K562 (cell line): Measurements from ENCODE around the gene SAPCD1. TPM values are rescaled to one million over a fixed set of nuclear protein-coding genes. Genes with fewer than 3 reads are reported as not detected.

Experiments
- FOXA1 ChIP-seq: fragments of 450-650 bp; IDR thresholded peaks from 2 replicates; pipeline ENCODE4 v1.6.1; 2016; ENCODE audit warnings: mild to moderate bottlenecking, borderline replicate concordance
- FOXO4 ChIP-seq: fragments of 450-650 bp; formaldehyde crosslinking; IDR thresholded peaks from 2 replicates; pipeline ENCODE4 v1.4.0; 2020; ENCODE audit warnings: mild to moderate bottlenecking, moderate library complexity
- HMGXB4 ChIP-seq: sonication (generic); formaldehyde crosslinking; IDR thresholded peaks from 2 replicates; pipeline ENCODE4 v1.8.1; 2023; ENCODE audit warnings: mild to moderate bottlenecking, missing genetic modification reagents
- HNRNPL ChIP-seq: fragments of 200-400 bp; formaldehyde crosslinking; IDR thresholded peaks from 2 replicates; pipeline ENCODE4 v1.6.1; 2017; ENCODE audit warnings: low read depth, mild to moderate bottlenecking, low read length
- MITF ChIP-seq: IDR thresholded peaks from 2 replicates; pipeline ENCODE4 v1.6.1; 2014; ENCODE audit warnings: antibody characterized with exemption
- NFATC3 ChIP-seq: fragments of 450-650 bp; IDR thresholded peaks from 2 replicates; pipeline ENCODE4 v1.6.1; 2017; ENCODE audit warnings: mild to moderate bottlenecking
- RFX1 ChIP-seq: fragments of 450-650 bp; IDR thresholded peaks from 2 replicates; pipeline ENCODE4 v1.6.1; 2016; ENCODE audit warnings: mild to moderate bottlenecking, moderate library complexity
- STAT6 ChIP-seq: sonication (generic); formaldehyde crosslinking; IDR thresholded peaks from 2 replicates; pipeline ENCODE4 v1.8.1; 2023; ENCODE audit warnings: mild to moderate bottlenecking, missing genetic modification reagents
- ZHX1 ChIP-seq: fragments of 150-350 bp; conservative IDR thresholded peaks from 2 replicates; pipeline ENCODE4 v1.6.1; 2014; ENCODE audit warnings: low read length
- ZNF239 ChIP-seq: fragments of 250-450 bp; sonication (Bioruptor Pico); IDR thresholded peaks from 2 replicates; pipeline ENCODE4 v1.4.0; 2020; ENCODE audit warnings: mild to moderate bottlenecking
- ZNF316 ChIP-seq: fragments of 450-650 bp; IDR thresholded peaks from 2 replicates; pipeline ENCODE4 v1.6.1; 2016
- ZNF561 ChIP-seq: fragments of 450-650 bp; formaldehyde crosslinking; conservative IDR thresholded peaks from 2 replicates; pipeline ENCODE4 v1.4.0; 2020; ENCODE audit warnings: mild to moderate bottlenecking, moderate library complexity
- ZNF57 ChIP-seq: fragments of 450-650 bp; formaldehyde crosslinking; IDR thresholded peaks from 2 replicates; pipeline ENCODE4 v1.4.0; 2020; ENCODE audit warnings: mild to moderate bottlenecking, moderate library complexity
- ZNF695 ChIP-seq: fragments of 450-650 bp; formaldehyde crosslinking; IDR thresholded peaks from 2 replicates; pipeline ENCODE4 v1.4.0; 2020; ENCODE audit warnings: mild to moderate bottlenecking, moderate library complexity
- polyA plus RNA-seq, 8 experiments: library from polyadenylated mRNA; depleted of rRNA in 4 of 8; stranded (reverse) in 5 of 8; unstranded in 3 of 8; fragments of >200 nt; fragmentation: Nextera tagmentation in 2 of 8; fragmentation: Illumina TruSeq in 1 of 8; extraction: Ambion mirVana in 2 of 8; extraction: Trizol in 1 of 8; gene quantifications; 2 replicates each; pipeline versions ENCODE4 v1.2.1 to v1.2.3, GENCODE V29; 2011 to 2014; ENCODE audit warnings: inconsistent platforms in 1 of 8, missing spikeins in 1 of 8
- total RNA-seq, 7 experiments: library from RNA; depleted of rRNA in 6 of 7; stranded (reverse); fragments of >200 nt in 6 of 7; fragmentation: Illumina TruSeq in 2 of 7; extraction: Trizol in 2 of 7; gene quantifications; 2 replicates each; pipeline versions ENCODE4 v1.2.1 to v1.2.3, GENCODE V29; 2011 to 2021; ENCODE audit warnings: low replicate concordance in 1 of 7

SAPCD1 gene
- total and polyA plus RNA-seq, 9 of the 15 experiments (the other 6 are each of a cell fraction or from before 2014, with no cell fraction given): 2.6 to 30.2 (median 7.4) TPM

GRCh38 chr6:31737991-31738979 is 24.2 kb upstream of the SAPCD1 start (continued):
- TF ChIP-seq MITF: no peak
- TF ChIP-seq ZNF561 (CRISPR knock-in tag): no peak; the same call in 1 of the 2 replicates
- TF ChIP-seq ZNF695 (CRISPR knock-in tag): no peak
- 0 out of 2 replicates have a peak, but pooled peaks have one; percentile 30 for TF ChIP-seq HMGXB4 (CRISPR knock-in tag)
- TF ChIP-seq ZNF57 (CRISPR knock-in tag): peak; percentile 63
- peak; percentile 82 for TF ChIP-seq FOXO4 (CRISPR knock-in tag)
- 0 out of 2 replicates have a peak, but pooled peaks have one; percentile 37 for TF ChIP-seq HNRNPL
- peak; percentile 13; the same call in 1 of the 2 replicates for TF ChIP-seq ZNF316
- TF ChIP-seq FOXA1: no peak
- no peak for TF ChIP-seq RFX1
- TF ChIP-seq NFATC3: peak; percentile 32
- peak; percentile 63 for TF ChIP-seq ZNF239 (CRISPR knock-in tag)
- TF ChIP-seq ZHX1: no peak
- 0 out of 2 replicates have a peak, but pooled peaks have one; percentile 73 for TF ChIP-seq STAT6 (CRISPR knock-in tag)
